HG03565 (cell line): Measurements from ENCODE around the gene MRPL36.

Source experiments
- ATAC-seq: cut with Tn5 transposase; IDR thresholded peaks from one replicate; pipeline ENCODE4 v1.9.1; 2021; ENCODE audit warnings: mild to moderate bottlenecking, moderate library complexity; ENCODE audit not compliant: unreplicated experiment

Gene MRPL36

GRCh38 chr5:1751864-1752822 is 47.5 kb downstream of the MRPL36 start:
- no peak for ATAC-seq

- ATAC-seq, result no peak
These were observed 48.4 kb downstream of the MRPL36 start for GRCh38 chr5:1751026-1751863.

GRCh38 chr5:1750469-1750868 is 49.2 kb downstream of the MRPL36 start:
- ATAC-seq, result no peak

- ATAC-seq, result no peak
These were observed 50.1 kb downstream of the MRPL36 start for GRCh38 chr5:1749346-1750124.

- no peak for ATAC-seq
These were observed 50.8 kb downstream of the MRPL36 start for GRCh38 chr5:1748845-1749244.
